VCaP (cell line): ENCODE measurements around the gene MAP1LC3A.

ENCODE experiments used
- H3K27ac ChIP-seq: fragments of 450-650 bp; 2 replicates; pipeline ENCODE4 v1.5.1; 2017
- CTCF ChIP-seq: fragments of 450-650 bp; conservative IDR thresholded peaks from 2 replicates; pipeline ENCODE4 v1.5.1; 2017; ENCODE audit warnings: mild to moderate bottlenecking, moderate library complexity

Gene MAP1LC3A

GRCh38 chr20:34579191-34579978, 20.9 kb downstream of the MAP1LC3A start:
- TF ChIP-seq CTCF: peak; percentile 85
- peak overlapping the region; percentile 53 for H3K27ac ChIP-seq

- TF ChIP-seq CTCF: no peak
- H3K27ac ChIP-seq: peak overlapping the region; percentile 53
Observed at GRCh38 chr20:34579979-34580940, 21.7 kb downstream of the MAP1LC3A start.

- no peak for TF ChIP-seq CTCF
- no peak overlapping the region for H3K27ac ChIP-seq
Observed at GRCh38 chr20:34581341-34582184, 23.0 kb downstream of the MAP1LC3A start.

GRCh38 chr20:34582221-34582620, 23.7 kb downstream of the MAP1LC3A start:
- H3K27ac ChIP-seq: no peak overlapping the region
- no peak for TF ChIP-seq CTCF

GRCh38 chr20:34582911-34583310, 24.4 kb downstream of the MAP1LC3A start:
- TF ChIP-seq CTCF: no peak
- no peak overlapping the region for H3K27ac ChIP-seq

- no peak overlapping the region for H3K27ac ChIP-seq
- no peak for TF ChIP-seq CTCF
Observed at GRCh38 chr20:34583544-34583943, 25.0 kb downstream of the MAP1LC3A start.
